Measurements from ENCODE around the gene PLCXD3. TPM values are rescaled to one million over a fixed set of nuclear protein-coding genes. Genes with fewer than 3 reads are reported as not detected.

The PLCXD3 gene
- total RNA-seq, 1 experiment from 2014 or later, result 0.04 TPM

DNA sequence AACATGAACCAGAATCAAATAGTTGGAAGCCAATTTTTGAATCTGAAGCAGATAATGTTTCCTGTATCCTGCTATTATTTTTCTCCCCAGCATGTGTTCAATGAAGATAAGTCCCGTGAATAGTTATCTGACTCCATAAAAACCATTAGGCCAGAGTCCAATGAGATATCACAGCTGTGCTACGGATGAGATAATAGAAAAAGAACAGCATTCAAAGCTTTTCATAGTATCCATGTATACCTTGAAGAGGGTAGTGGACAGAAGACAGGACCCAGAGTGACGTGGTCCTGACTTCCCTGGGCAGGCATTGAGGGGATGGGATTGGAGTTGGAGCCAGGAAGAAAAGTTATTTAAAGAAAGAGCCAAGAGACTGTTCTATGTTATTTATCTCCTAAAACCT lies 246.4 kb downstream of the PLCXD3 start:
- Mint-ChIP-seq H3K4me3 (no peak overlapping the region), H3K4me1 (peaks cover 7% of the 10 kb centered on the region), H3K9me3 (peaks cover 4% of the 10 kb centered on the region; the same call in 1 of the 2 replicates), H3K27me3 (ENCODE audit: low read depth) (no peaks in the 10 kb centered on the region), H3K27ac (no peak overlapping the region), H3K36me3 (no peaks in the 10 kb centered on the region)
- TF ChIP-seq FOXJ3 (CRISPR knock-in tag; IDR thresholded peaks at IDR 0.05; ENCODE audit: borderline replicate concordance) (no peak), RORB (CRISPR knock-in tag; IDR thresholded peaks at IDR 0.05) (no peak), RELA (CRISPR knock-in tag; IDR thresholded peaks at IDR 0.05; ENCODE audit: borderline replicate concordance) (no peak), FOXP1 (CRISPR knock-in tag; IDR thresholded peaks at IDR 0.05; ENCODE audit: borderline replicate concordance) (no peak), NR3C1 (CRISPR knock-in tag; conservative IDR thresholded peaks at IDR 0.05; ENCODE audit: low read depth) (no peak), TP53 (CRISPR knock-in tag; IDR thresholded peaks at IDR 0.05) (no peak), CREM (CRISPR knock-in tag; IDR thresholded peaks at IDR 0.05) (no peak), TEAD1 (CRISPR knock-in tag; IDR thresholded peaks at IDR 0.05) (no peak), GRHL2 (CRISPR knock-in tag; IDR thresholded peaks at IDR 0.05; ENCODE audit: insufficient replicate concordance, severe bottlenecking) (no peak)
- TF ChIP-seq, protein P1, sequence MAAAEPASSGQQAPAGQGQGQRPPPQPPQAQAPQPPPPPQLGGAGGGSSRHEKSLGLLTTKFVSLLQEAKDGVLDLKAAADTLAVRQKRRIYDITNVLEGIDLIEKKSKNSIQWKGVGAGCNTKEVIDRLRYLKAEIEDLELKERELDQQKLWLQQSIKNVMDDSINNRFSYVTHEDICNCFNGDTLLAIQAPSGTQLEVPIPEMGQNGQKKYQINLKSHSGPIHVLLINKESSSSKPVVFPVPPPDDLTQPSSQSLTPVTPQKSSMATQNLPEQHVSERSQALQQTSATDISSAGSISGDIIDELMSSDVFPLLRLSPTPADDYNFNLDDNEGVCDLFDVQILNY (CRISPR knock-in tag; IDR thresholded peaks at IDR 0.05), result no peak
- TF ChIP-seq, protein P2, sequence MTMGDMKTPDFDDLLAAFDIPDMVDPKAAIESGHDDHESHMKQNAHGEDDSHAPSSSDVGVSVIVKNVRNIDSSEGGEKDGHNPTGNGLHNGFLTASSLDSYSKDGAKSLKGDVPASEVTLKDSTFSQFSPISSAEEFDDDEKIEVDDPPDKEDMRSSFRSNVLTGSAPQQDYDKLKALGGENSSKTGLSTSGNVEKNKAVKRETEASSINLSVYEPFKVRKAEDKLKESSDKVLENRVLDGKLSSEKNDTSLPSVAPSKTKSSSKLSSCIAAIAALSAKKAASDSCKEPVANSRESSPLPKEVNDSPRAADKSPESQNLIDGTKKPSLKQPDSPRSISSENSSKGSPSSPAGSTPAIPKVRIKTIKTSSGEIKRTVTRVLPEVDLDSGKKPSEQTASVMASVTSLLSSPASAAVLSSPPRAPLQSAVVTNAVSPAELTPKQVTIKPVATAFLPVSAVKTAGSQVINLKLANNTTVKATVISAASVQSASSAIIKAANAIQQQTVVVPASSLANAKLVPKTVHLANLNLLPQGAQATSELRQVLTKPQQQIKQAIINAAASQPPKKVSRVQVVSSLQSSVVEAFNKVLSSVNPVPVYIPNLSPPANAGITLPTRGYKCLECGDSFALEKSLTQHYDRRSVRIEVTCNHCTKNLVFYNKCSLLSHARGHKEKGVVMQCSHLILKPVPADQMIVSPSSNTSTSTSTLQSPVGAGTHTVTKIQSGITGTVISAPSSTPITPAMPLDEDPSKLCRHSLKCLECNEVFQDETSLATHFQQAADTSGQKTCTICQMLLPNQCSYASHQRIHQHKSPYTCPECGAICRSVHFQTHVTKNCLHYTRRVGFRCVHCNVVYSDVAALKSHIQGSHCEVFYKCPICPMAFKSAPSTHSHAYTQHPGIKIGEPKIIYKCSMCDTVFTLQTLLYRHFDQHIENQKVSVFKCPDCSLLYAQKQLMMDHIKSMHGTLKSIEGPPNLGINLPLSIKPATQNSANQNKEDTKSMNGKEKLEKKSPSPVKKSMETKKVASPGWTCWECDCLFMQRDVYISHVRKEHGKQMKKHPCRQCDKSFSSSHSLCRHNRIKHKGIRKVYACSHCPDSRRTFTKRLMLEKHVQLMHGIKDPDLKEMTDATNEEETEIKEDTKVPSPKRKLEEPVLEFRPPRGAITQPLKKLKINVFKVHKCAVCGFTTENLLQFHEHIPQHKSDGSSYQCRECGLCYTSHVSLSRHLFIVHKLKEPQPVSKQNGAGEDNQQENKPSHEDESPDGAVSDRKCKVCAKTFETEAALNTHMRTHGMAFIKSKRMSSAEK (CRISPR knock-in tag; IDR thresholded peaks at IDR 0.05; ENCODE audit: borderline replicate concordance), result no peak
- TF ChIP-seq, protein P3, sequence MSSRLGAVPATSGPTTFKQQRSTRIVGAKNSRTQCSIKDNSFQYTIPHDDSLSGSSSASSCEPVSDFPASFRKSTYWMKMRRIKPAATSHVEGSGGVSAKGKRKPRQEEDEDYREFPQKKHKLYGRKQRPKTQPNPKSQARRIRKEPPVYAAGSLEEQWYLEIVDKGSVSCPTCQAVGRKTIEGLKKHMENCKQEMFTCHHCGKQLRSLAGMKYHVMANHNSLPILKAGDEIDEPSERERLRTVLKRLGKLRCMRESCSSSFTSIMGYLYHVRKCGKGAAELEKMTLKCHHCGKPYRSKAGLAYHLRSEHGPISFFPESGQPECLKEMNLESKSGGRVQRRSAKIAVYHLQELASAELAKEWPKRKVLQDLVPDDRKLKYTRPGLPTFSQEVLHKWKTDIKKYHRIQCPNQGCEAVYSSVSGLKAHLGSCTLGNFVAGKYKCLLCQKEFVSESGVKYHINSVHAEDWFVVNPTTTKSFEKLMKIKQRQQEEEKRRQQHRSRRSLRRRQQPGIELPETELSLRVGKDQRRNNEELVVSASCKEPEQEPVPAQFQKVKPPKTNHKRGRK (CRISPR knock-in tag; IDR thresholded peaks at IDR 0.05; ENCODE audit: borderline replicate concordance), result no peak
- TF ChIP-seq, protein P4, sequence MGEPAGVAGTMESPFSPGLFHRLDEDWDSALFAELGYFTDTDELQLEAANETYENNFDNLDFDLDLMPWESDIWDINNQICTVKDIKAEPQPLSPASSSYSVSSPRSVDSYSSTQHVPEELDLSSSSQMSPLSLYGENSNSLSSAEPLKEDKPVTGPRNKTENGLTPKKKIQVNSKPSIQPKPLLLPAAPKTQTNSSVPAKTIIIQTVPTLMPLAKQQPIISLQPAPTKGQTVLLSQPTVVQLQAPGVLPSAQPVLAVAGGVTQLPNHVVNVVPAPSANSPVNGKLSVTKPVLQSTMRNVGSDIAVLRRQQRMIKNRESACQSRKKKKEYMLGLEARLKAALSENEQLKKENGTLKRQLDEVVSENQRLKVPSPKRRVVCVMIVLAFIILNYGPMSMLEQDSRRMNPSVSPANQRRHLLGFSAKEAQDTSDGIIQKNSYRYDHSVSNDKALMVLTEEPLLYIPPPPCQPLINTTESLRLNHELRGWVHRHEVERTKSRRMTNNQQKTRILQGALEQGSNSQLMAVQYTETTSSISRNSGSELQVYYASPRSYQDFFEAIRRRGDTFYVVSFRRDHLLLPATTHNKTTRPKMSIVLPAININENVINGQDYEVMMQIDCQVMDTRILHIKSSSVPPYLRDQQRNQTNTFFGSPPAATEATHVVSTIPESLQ (CRISPR knock-in tag; IDR thresholded peaks at IDR 0.05), result no peak
- CTCF ChIA-PET, result no interaction called here
- ATAC-seq (no peak), DNase-seq (ENCODE audit: low spot score) (no peak)
- POLR2A ChIA-PET, result no interaction called here

DNA sequence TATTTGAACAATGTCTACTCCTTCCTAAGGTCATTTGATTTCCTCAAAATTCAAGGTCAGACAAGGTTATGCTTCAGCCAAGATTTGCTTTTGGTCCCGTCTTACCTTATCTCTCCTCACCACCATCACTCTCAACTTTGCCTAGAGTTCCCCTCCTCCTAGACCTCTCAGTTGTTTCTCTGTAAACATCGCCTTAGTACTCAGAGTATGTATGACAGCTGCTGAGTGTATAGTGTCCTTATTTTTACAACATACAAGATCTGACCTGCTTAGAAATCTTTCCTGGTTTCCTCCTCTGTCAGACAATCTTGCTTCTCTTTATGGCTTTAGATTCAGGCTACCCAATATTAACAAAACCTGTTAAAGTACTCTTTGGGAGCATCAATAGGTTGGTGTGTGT lies 247.1 kb downstream of the PLCXD3 start:
- H3K27me3 Mint-ChIP-seq (ENCODE audit: low read depth), result no peaks in the 10 kb centered on the region
- no peak for DNase-seq (ENCODE audit: low spot score)
- no peaks in the 10 kb centered on the region for H3K36me3 Mint-ChIP-seq
- ATAC-seq, result no peak
- H3K4me3 Mint-ChIP-seq, result no peak overlapping the region
- ChIA-PET CTCF (no interaction called here), POLR2A (no interaction called here)
- peaks cover 7% of the 10 kb centered on the region for H3K4me1 Mint-ChIP-seq
- H3K9me3 Mint-ChIP-seq, result peaks cover 4% of the 10 kb centered on the region; the same call in 1 of the 2 replicates
- no peak overlapping the region for H3K27ac Mint-ChIP-seq
- TF ChIP-seq ZSCAN18 (CRISPR knock-in tag; IDR thresholded peaks at IDR 0.05) (no peak), OVOL2 (CRISPR knock-in tag; IDR thresholded peaks at IDR 0.05; ENCODE audit: borderline replicate concordance) (no peak), TEAD4 (CRISPR knock-in tag; IDR thresholded peaks at IDR 0.05) (no peak), USF1 (CRISPR knock-in tag; IDR thresholded peaks at IDR 0.05) (no peak)
- TF ChIP-seq, protein P5, sequence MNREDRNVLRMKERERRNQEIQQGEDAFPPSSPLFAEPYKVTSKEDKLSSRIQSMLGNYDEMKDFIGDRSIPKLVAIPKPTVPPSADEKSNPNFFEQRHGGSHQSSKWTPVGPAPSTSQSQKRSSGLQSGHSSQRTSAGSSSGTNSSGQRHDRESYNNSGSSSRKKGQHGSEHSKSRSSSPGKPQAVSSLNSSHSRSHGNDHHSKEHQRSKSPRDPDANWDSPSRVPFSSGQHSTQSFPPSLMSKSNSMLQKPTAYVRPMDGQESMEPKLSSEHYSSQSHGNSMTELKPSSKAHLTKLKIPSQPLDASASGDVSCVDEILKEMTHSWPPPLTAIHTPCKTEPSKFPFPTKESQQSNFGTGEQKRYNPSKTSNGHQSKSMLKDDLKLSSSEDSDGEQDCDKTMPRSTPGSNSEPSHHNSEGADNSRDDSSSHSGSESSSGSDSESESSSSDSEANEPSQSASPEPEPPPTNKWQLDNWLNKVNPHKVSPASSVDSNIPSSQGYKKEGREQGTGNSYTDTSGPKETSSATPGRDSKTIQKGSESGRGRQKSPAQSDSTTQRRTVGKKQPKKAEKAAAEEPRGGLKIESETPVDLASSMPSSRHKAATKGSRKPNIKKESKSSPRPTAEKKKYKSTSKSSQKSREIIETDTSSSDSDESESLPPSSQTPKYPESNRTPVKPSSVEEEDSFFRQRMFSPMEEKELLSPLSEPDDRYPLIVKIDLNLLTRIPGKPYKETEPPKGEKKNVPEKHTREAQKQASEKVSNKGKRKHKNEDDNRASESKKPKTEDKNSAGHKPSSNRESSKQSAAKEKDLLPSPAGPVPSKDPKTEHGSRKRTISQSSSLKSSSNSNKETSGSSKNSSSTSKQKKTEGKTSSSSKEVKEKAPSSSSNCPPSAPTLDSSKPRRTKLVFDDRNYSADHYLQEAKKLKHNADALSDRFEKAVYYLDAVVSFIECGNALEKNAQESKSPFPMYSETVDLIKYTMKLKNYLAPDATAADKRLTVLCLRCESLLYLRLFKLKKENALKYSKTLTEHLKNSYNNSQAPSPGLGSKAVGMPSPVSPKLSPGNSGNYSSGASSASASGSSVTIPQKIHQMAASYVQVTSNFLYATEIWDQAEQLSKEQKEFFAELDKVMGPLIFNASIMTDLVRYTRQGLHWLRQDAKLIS (CRISPR knock-in tag; IDR thresholded peaks at IDR 0.05; ENCODE audit: borderline replicate concordance), result no peak
- TF ChIP-seq, protein P3 (CRISPR knock-in tag; IDR thresholded peaks at IDR 0.05; ENCODE audit: borderline replicate concordance), result no peak

All from WTC11 (cell line).